ENCODE results near the gene SOX8. TPM values are rescaled to one million over a fixed set of nuclear protein-coding genes. Genes with fewer than 3 reads are reported as not detected.

Gene SOX8
- total and polyA plus RNA-seq, 7 donors: under 0.01 to 3.4 (median 2.7) TPM; not detected in 1

- intact Hi-C loops (cut with DNase I): loop anchor here (10.0 kb wide), 1 partner anchor 79 kb away; no protein-coding TSS in a partner anchor
- Histone ChIP-seq H3K9me3 (no peaks in the 10 kb centered on the region), H3K4me3 (no peak overlapping the region), H3K36me3 (no peaks in the 10 kb centered on the region), H3K27me3 (peaks cover 0 to 29% (median 19%) of the 10 kb centered on the region in 3 donors), H3K4me1 (no peaks in the 10 kb centered on the region), H3K27ac (no peak overlapping the region)
- TF ChIP-seq CTCF (IDR thresholded peaks at IDR 0.05) (no peak), POLR2A (IDR thresholded peaks at IDR 0.05) (no peak), POLR2AphosphoS5 (IDR thresholded peaks at IDR 0.05) (no peak), EP300 (IDR thresholded peaks at IDR 0.05) (no peak)
- DNase-seq: no peak
- 57 to 74% methylated on average over 8 of the region's 8 CpGs for WGBS, 2 donors
Observed at GRCh38 chr16:1013593-1013900, 32.0 kb downstream of the SOX8 start.

GRCh38 chr16:1014221-1014620 lies 32.7 kb downstream of the SOX8 start:
- Histone ChIP-seq H3K4me3 (no peak overlapping the region), H3K36me3 (no peaks in the 10 kb centered on the region), H3K27ac (no peak overlapping the region), H3K9me3 (no peaks in the 10 kb centered on the region), H3K4me1 (no peaks in the 10 kb centered on the region), H3K27me3 (peaks cover 0 to 22% (median 13%) of the 10 kb centered on the region in 3 donors)
- TF ChIP-seq EP300 (IDR thresholded peaks at IDR 0.05) (no peak), CTCF (IDR thresholded peaks at IDR 0.05) (no peak), POLR2AphosphoS5 (IDR thresholded peaks at IDR 0.05) (no peak), POLR2A (IDR thresholded peaks at IDR 0.05) (no peak)
- intact Hi-C loops (cut with DNase I): loop anchor here (10.0 kb wide), 1 partner anchor 79 kb away; no protein-coding TSS in a partner anchor
- WGBS, 2 donors: 80 to 84% methylated on average over 8 of the region's 8 CpGs
- no peak for DNase-seq

GRCh38 chr16:1014771-1015495 lies 33.4 kb downstream of the SOX8 start:
- no peak for DNase-seq
- H3K4me3 ChIP-seq: no peak overlapping the region
- TF ChIP-seq POLR2A (IDR thresholded peaks at IDR 0.05): no peak
- TF ChIP-seq CTCF (IDR thresholded peaks at IDR 0.05): no peak
- no peaks in the 10 kb centered on the region for H3K9me3 ChIP-seq
- no peaks in the 10 kb centered on the region for H3K4me1 ChIP-seq
- H3K27me3 ChIP-seq: peaks cover 0 to 21% (median 6%) of the 10 kb centered on the region in 3 donors
- no peaks in the 10 kb centered on the region for H3K36me3 ChIP-seq
- intact Hi-C loops (cut with DNase I): loop anchor here (10.0 kb wide), 1 partner anchor 80 kb away; no protein-coding TSS in a partner anchor
- 88 to 90% methylated on average over 22 of the region's 22 CpGs for WGBS, 2 donors
- no peak overlapping the region for H3K27ac ChIP-seq

- DNase-seq: no peak
- H3K4me3 ChIP-seq: peak overlapping the region in 1 of 4 donors; percentile 21
- H3K4me1 ChIP-seq: no peaks in the 10 kb centered on the region
- no peaks in the 10 kb centered on the region for H3K9me3 ChIP-seq
- TF ChIP-seq POLR2AphosphoS5 (IDR thresholded peaks at IDR 0.05): no peak
- TF ChIP-seq EP300 (IDR thresholded peaks at IDR 0.05): no peak
- no peak for TF ChIP-seq POLR2A (IDR thresholded peaks at IDR 0.05)
- no peak for TF ChIP-seq CTCF (IDR thresholded peaks at IDR 0.05)
- H3K27me3 ChIP-seq: peaks cover 9 to 43% (median 29%) of the 10 kb centered on the region in 3 donors
- WGBS, 2 donors: 69 to 85% methylated on average over 15 of the region's 15 CpGs
- H3K27ac ChIP-seq: peak overlapping the region; percentile 19 to 34 (median 24)
- intact Hi-C loops (cut with DNase I): loop anchor here (10.0 kb wide), 1 partner anchor 84 kb away; no protein-coding TSS in a partner anchor
- H3K36me3 ChIP-seq: no peaks in the 10 kb centered on the region
Observed at GRCh38 chr16:1018447-1019198, 37.1 kb downstream of the SOX8 start.

All from sigmoid colon (tissue), 7 donors.